HEK293 (cell line): ENCODE results near the gene NFIX.

Source experiments
- CTCF ChIA-PET: fragments of 350-600 bp; formaldehyde crosslinking; extraction: SDS; loops from one replicate; lab custom pipeline; 2021; ENCODE audit warnings: antibody characterized with exemption; lab: Yijun Ruan, JAX
- POLR2A ChIA-PET: fragments of 300-600 bp; formaldehyde crosslinking; extraction: SDS; loops from one replicate; lab custom pipeline; 2020; ENCODE audit warnings: antibody characterized with exemption, inconsistent platforms; lab: Yijun Ruan, JAX
- H3K27ac ChIP-seq: fragments of 200-500 bp; sonication (Bioruptor generic); 2 replicates; pipeline ENCODE4 v1.5.1; 2014; ENCODE audit warnings: low read depth, low read length, control low read depth, inconsistent platforms; ENCODE audit errors: extremely low read depth
- H3K36me3 ChIP-seq, 2 experiments: fragments of 200-500 bp in 1 of 2; sonication (Bioruptor generic) in 1 of 2; 1 replicate in 1 of 2; 2 replicates in 1 of 2; pipeline ENCODE4 v1.5.1; 2014 to 2017; ENCODE audit warnings: inconsistent platforms in 2 of 2, low read length in 2 of 2; ENCODE audit not compliant: control insufficient read depth in 2 of 2, insufficient read depth in 1 of 2
- H3K4me1 ChIP-seq: fragments of 200-500 bp; sonication (Bioruptor generic); 2 replicates; pipeline ENCODE4 v1.5.1; 2014; ENCODE audit warnings: mild to moderate bottlenecking, low read length, inconsistent platforms; ENCODE audit not compliant: control insufficient read depth, insufficient read depth
- H3K4me3 ChIP-seq: 2 replicates; pipeline ENCODE4 v1.5.1; 2011; ENCODE audit warnings: low read depth, mild to moderate bottlenecking, control low read depth, low read length, moderate library complexity
- H3K9me3 ChIP-seq: fragments of 200-500 bp; sonication (Bioruptor generic); 2 replicates; pipeline ENCODE4 v1.5.1; 2014; ENCODE audit warnings: low read depth, low read length, inconsistent platforms; ENCODE audit not compliant: control insufficient read depth, insufficient read depth
- BCL6B ChIP-seq: fragments of 450-650 bp; formaldehyde crosslinking; IDR thresholded peaks from 2 replicates; pipeline ENCODE4 v1.5.1; 2017; ENCODE audit warnings: missing biosample characterization, missing genetic modification characterization
- HIC1 ChIP-seq: fragments of 450-650 bp; formaldehyde crosslinking; IDR thresholded peaks from 2 replicates; pipeline ENCODE4 v1.5.1; 2016; ENCODE audit warnings: missing biosample characterization, missing genetic modification characterization
- IKZF3 ChIP-seq: fragments of 450-650 bp; IDR thresholded peaks from 2 replicates; pipeline ENCODE4 v1.5.0; 2018; ENCODE audit warnings: missing biosample characterization, mild to moderate bottlenecking, missing genetic modification characterization, moderate library complexity
- KLF1 ChIP-seq: fragments of 450-650 bp; formaldehyde crosslinking; IDR thresholded peaks from 2 replicates; pipeline ENCODE4 v1.5.1; 2016; ENCODE audit warnings: missing biosample characterization, missing genetic modification characterization
- KLF8 ChIP-seq: fragments of 450-650 bp; formaldehyde crosslinking; IDR thresholded peaks from 2 replicates; pipeline ENCODE4 v1.5.1; 2016; ENCODE audit warnings: missing biosample characterization, missing genetic modification characterization
- KLF9 ChIP-seq: fragments of 450-650 bp; formaldehyde crosslinking; IDR thresholded peaks from 2 replicates; pipeline ENCODE4 v1.5.1; 2016; ENCODE audit warnings: missing biosample characterization, missing genetic modification characterization, low read depth
- SCRT1 ChIP-seq: fragments of 450-650 bp; formaldehyde crosslinking; IDR thresholded peaks from 2 replicates; pipeline ENCODE4 v1.5.1; 2016; ENCODE audit warnings: missing biosample characterization, missing genetic modification characterization, borderline replicate concordance
- TSHZ1 ChIP-seq: fragments of 450-650 bp; formaldehyde crosslinking; IDR thresholded peaks from 2 replicates; pipeline ENCODE4 v1.5.1; 2016; ENCODE audit warnings: missing biosample characterization, missing genetic modification characterization, borderline replicate concordance
- ZFP3 ChIP-seq: fragments of 450-650 bp; formaldehyde crosslinking; IDR thresholded peaks from 2 replicates; pipeline ENCODE4 v1.5.1; 2016; ENCODE audit warnings: low read depth, missing biosample characterization, missing genetic modification characterization
- ZFP69B ChIP-seq: fragments of 450-650 bp; formaldehyde crosslinking; IDR thresholded peaks from 2 replicates; pipeline ENCODE4 v1.5.1; 2016; ENCODE audit warnings: missing biosample characterization, missing genetic modification characterization
- ZNF169 ChIP-seq: fragments of 450-650 bp; formaldehyde crosslinking; IDR thresholded peaks from 2 replicates; pipeline ENCODE4 v1.5.1; 2016; ENCODE audit warnings: missing biosample characterization, missing genetic modification characterization
- ZNF174 ChIP-seq: fragments of 450-650 bp; formaldehyde crosslinking; IDR thresholded peaks from 2 replicates; pipeline ENCODE4 v1.5.0; 2017; ENCODE audit warnings: missing biosample characterization, mild to moderate bottlenecking, missing genetic modification characterization
- ZNF302 ChIP-seq: fragments of 450-650 bp; formaldehyde crosslinking; IDR thresholded peaks from 2 replicates; pipeline ENCODE4 v1.5.1; 2016; ENCODE audit warnings: missing biosample characterization, missing genetic modification characterization, low read depth
- ZNF311 ChIP-seq: fragments of 450-650 bp; formaldehyde crosslinking; IDR thresholded peaks from 2 replicates; pipeline ENCODE4 v1.5.1; 2017; ENCODE audit warnings: missing biosample characterization, missing genetic modification characterization, borderline replicate concordance
- ZNF549 ChIP-seq: fragments of 450-650 bp; IDR thresholded peaks from 2 replicates; pipeline ENCODE4 v1.5.1; 2018; ENCODE audit warnings: missing biosample characterization, missing genetic modification characterization, mild to moderate bottlenecking, inconsistent platforms, moderate library complexity
- ZNF600 ChIP-seq: fragments of 450-650 bp; formaldehyde crosslinking; IDR thresholded peaks from 2 replicates; pipeline ENCODE4 v1.5.1; 2016; ENCODE audit warnings: missing biosample characterization, missing genetic modification characterization
- ZNF621 ChIP-seq: fragments of 450-650 bp; formaldehyde crosslinking; IDR thresholded peaks from 2 replicates; pipeline ENCODE4 v1.5.1; 2017; ENCODE audit warnings: missing biosample characterization, missing genetic modification characterization
- ZNF624 ChIP-seq: fragments of 450-650 bp; formaldehyde crosslinking; IDR thresholded peaks from 2 replicates; pipeline ENCODE4 v1.5.1; 2017; ENCODE audit warnings: missing biosample characterization, missing genetic modification characterization
- ZNF629 ChIP-seq: fragments of 450-650 bp; formaldehyde crosslinking; IDR thresholded peaks from 2 replicates; pipeline ENCODE4 v1.5.1; 2017; ENCODE audit warnings: missing biosample characterization, missing genetic modification characterization
- ZNF670 ChIP-seq: fragments of 450-650 bp; formaldehyde crosslinking; IDR thresholded peaks from 2 replicates; pipeline ENCODE4 v1.5.1; 2016; ENCODE audit warnings: missing biosample characterization, missing genetic modification characterization, low read depth
- ZNF837 ChIP-seq: fragments of 450-650 bp; formaldehyde crosslinking; IDR thresholded peaks from 2 replicates; pipeline ENCODE4 v1.5.1; 2016; ENCODE audit warnings: missing biosample characterization, missing genetic modification characterization

The NFIX gene

GRCh38 chr19:13100031-13100588 is 104.8 kb downstream of the NFIX start:
- Histone ChIP-seq H3K9me3 (no peaks in the 10 kb centered on the region), H3K36me3 (peaks cover 0 to 25% of the 10 kb centered on the region in 2 experiments; a peak in 1 of 3 replicates), H3K4me3 (no peak overlapping the region), H3K27ac (no peak overlapping the region), H3K4me1 (no peaks in the 10 kb centered on the region)
- TF ChIP-seq SCRT1 (tag by site-specific recombination) (no peak), BCL6B (tag by site-specific recombination) (peak; percentile 33; the same call in 1 of the 2 replicates), TSHZ1 (tag by site-specific recombination) (no peak), ZNF169 (tag by site-specific recombination) (0 out of 2 replicates have a peak, but pooled peaks have one; percentile 56), ZNF621 (tag by site-specific recombination) (no peak), ZFP3 (no peak), ZNF549 (tag by site-specific recombination) (no peak), ZNF174 (tag by site-specific recombination) (no peak), KLF1 (no peak), KLF8 (tag by site-specific recombination) (0 out of 2 replicates have a peak, but pooled peaks have one; percentile 19), ZNF624 (no peak), ZNF600 (tag by site-specific recombination) (0 out of 2 replicates have a peak, but pooled peaks have one; percentile 25), ZNF837 (tag by site-specific recombination) (no peak), ZNF311 (tag by site-specific recombination) (0 out of 2 replicates have a peak, but pooled peaks have one; percentile 73), ZNF629 (tag by site-specific recombination) (no peak), HIC1 (tag by site-specific recombination) (0 out of 2 replicates have a peak, but pooled peaks have one; percentile 19)
- POLR2A ChIA-PET: no interaction called here
- CTCF ChIA-PET: interaction anchor here (0.5 to 1.1 kb wide), 4 partner anchors 26 to 475 kb away, joined by 3 to 4 read pairs (median 4); no protein-coding TSS in a partner anchor

GRCh38 chr19:13100841-13101589 is 105.7 kb downstream of the NFIX start:
- Histone ChIP-seq H3K4me1 (no peaks in the 10 kb centered on the region), H3K4me3 (no peak overlapping the region), H3K36me3 (peaks cover 0 to 28% of the 10 kb centered on the region in 2 experiments; a peak in 2 of 3 replicates), H3K27ac (no peak overlapping the region), H3K9me3 (no peaks in the 10 kb centered on the region)
- POLR2A ChIA-PET: interaction anchor here (0.6 to 1.2 kb wide), 3 partner anchors 54 to 213 kb away, joined by 3 to 5 read pairs (median 3); no protein-coding TSS in a partner anchor
- CTCF ChIA-PET: interaction anchor here (0.7 to 1.5 kb wide), 3 partner anchors 40 to 137 kb away, joined by 3 to 11 read pairs (median 4); no protein-coding TSS in a partner anchor
- TF ChIP-seq KLF9: peak; percentile 56
- TF ChIP-seq IKZF3 (tag by site-specific recombination): 0 out of 2 replicates have a peak, but pooled peaks have one; percentile 61
- peak; percentile 32; the same call in 1 of the 2 replicates for TF ChIP-seq ZFP69B (tag by site-specific recombination)
- TF ChIP-seq HIC1 (tag by site-specific recombination): no peak
- no peak for TF ChIP-seq ZNF624
- peak; percentile 26; the same call in 1 of the 2 replicates for TF ChIP-seq ZNF600 (tag by site-specific recombination)
- no peak for TF ChIP-seq ZNF302 (tag by site-specific recombination)
- no peak for TF ChIP-seq ZNF670 (tag by site-specific recombination)
